ENCODE results near the gene CBX6.

DNA sequence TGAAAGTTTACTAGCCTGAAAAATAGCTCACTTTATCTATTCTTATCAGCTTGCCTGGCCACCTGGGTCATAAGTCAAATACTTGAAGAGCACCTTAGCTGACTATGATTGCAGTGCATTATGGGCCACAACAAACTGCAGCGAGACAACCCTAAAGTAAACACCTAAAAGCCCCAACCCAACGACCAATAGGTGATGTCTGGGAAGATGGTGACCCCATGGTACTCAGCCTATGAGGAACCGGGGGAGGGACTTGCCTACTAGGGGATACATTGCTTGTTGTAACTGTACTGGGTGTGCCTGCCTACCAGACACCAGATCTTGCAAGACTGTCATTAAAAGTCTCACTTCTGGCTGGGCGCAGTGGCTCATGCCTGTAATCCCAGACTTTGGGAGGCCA lies 49.8 kb upstream of the CBX6 start:
- TF ChIP-seq, protein P1, sequence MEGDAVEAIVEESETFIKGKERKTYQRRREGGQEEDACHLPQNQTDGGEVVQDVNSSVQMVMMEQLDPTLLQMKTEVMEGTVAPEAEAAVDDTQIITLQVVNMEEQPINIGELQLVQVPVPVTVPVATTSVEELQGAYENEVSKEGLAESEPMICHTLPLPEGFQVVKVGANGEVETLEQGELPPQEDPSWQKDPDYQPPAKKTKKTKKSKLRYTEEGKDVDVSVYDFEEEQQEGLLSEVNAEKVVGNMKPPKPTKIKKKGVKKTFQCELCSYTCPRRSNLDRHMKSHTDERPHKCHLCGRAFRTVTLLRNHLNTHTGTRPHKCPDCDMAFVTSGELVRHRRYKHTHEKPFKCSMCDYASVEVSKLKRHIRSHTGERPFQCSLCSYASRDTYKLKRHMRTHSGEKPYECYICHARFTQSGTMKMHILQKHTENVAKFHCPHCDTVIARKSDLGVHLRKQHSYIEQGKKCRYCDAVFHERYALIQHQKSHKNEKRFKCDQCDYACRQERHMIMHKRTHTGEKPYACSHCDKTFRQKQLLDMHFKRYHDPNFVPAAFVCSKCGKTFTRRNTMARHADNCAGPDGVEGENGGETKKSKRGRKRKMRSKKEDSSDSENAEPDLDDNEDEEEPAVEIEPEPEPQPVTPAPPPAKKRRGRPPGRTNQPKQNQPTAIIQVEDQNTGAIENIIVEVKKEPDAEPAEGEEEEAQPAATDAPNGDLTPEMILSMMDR (conservative IDR thresholded peaks at IDR 0.05; ENCODE audit: low read length) = no peak
- no peak for TF ChIP-seq EZH2phosphoT487 (IDR thresholded peaks at IDR 0.05; ENCODE audit: borderline replicate concordance, low read depth, low read length)

Measured in OCI-LY7 (cell line).